KOPT-K1 (cell line): ENCODE data around the gene MAGI2.

Source experiments
- H3K27ac ChIP-seq: fragments of 200-600 bp; sonication (generic); 2 replicates; pipeline ENCODE4 v1.5.1; 2016; ENCODE audit warnings: antibody characterized with exemption, mild to moderate bottlenecking, low read depth, low read length; ENCODE audit not compliant: poor library complexity, severe bottlenecking
- H3K36me3 ChIP-seq: fragments of 200-600 bp; sonication (generic); 2 replicates; pipeline ENCODE4 v1.5.1; 2017; ENCODE audit warnings: antibody characterized with exemption, mild to moderate bottlenecking, low read length, moderate library complexity; ENCODE audit not compliant: insufficient read depth
- H3K9me3 ChIP-seq: fragments of 200-600 bp; sonication (generic); 2 replicates; pipeline ENCODE4 v1.5.1; 2017; ENCODE audit warnings: antibody characterized with exemption, low read length, mild to moderate bottlenecking; ENCODE audit not compliant: insufficient read depth, poor library complexity, severe bottlenecking

The MAGI2 gene

GRCh38 chr7:78852951-78853350 is 600.5 kb downstream of the MAGI2 start:
- Histone ChIP-seq H3K36me3 (no peaks in the 10 kb centered on the region), H3K9me3 (no peaks in the 10 kb centered on the region), H3K27ac (no peak overlapping the region)

- Histone ChIP-seq H3K9me3 (no peaks in the 10 kb centered on the region), H3K27ac (no peak overlapping the region)
These were observed 603.2 kb downstream of the MAGI2 start for GRCh38 chr7:78850093-78850740.

GRCh38 chr7:78845155-78845554 is 608.3 kb downstream of the MAGI2 start:
- no peaks in the 10 kb centered on the region for H3K36me3 ChIP-seq
- H3K9me3 ChIP-seq = no peaks in the 10 kb centered on the region
- H3K27ac ChIP-seq = no peak overlapping the region

More at GRCh38 chr7:78850093-78850740, 603.2 kb downstream of the MAGI2 start:
- H3K36me3 ChIP-seq = no peaks in the 10 kb centered on the region

GRCh38 chr7:78842068-78842467 is 611.4 kb downstream of the MAGI2 start:
- Histone ChIP-seq H3K36me3 (no peaks in the 10 kb centered on the region), H3K9me3 (no peaks in the 10 kb centered on the region), H3K27ac (no peak overlapping the region)

- H3K27ac ChIP-seq = no peak overlapping the region
- no peaks in the 10 kb centered on the region for H3K36me3 ChIP-seq
- H3K9me3 ChIP-seq = no peaks in the 10 kb centered on the region
These were observed 617.6 kb downstream of the MAGI2 start for GRCh38 chr7:78835897-78836296.

- no peaks in the 10 kb centered on the region for H3K9me3 ChIP-seq
- H3K27ac ChIP-seq = no peak overlapping the region
- no peaks in the 10 kb centered on the region for H3K36me3 ChIP-seq
These were observed 625.1 kb downstream of the MAGI2 start for GRCh38 chr7:78828317-78828716.

GRCh38 chr7:78803501-78804127 is 649.9 kb downstream of the MAGI2 start:
- Histone ChIP-seq H3K27ac (no peak overlapping the region), H3K36me3 (no peaks in the 10 kb centered on the region), H3K9me3 (no peaks in the 10 kb centered on the region)

- Histone ChIP-seq H3K27ac (no peak overlapping the region), H3K9me3 (no peaks in the 10 kb centered on the region), H3K36me3 (no peaks in the 10 kb centered on the region)
These were observed 659.4 kb downstream of the MAGI2 start for GRCh38 chr7:78794101-78794500.

GRCh38 chr7:78792624-78793023 is 660.8 kb downstream of the MAGI2 start:
- H3K9me3 ChIP-seq = no peaks in the 10 kb centered on the region
- H3K36me3 ChIP-seq = no peaks in the 10 kb centered on the region
- H3K27ac ChIP-seq = no peak overlapping the region

- H3K27ac ChIP-seq = no peak overlapping the region
- no peaks in the 10 kb centered on the region for H3K9me3 ChIP-seq
- no peaks in the 10 kb centered on the region for H3K36me3 ChIP-seq
These were observed 661.5 kb downstream of the MAGI2 start for GRCh38 chr7:78792006-78792405.

GRCh38 chr7:78788464-78788863 is 665.0 kb downstream of the MAGI2 start:
- Histone ChIP-seq H3K9me3 (no peaks in the 10 kb centered on the region), H3K27ac (no peak overlapping the region), H3K36me3 (no peaks in the 10 kb centered on the region)

GRCh38 chr7:78787854-78788253 is 665.6 kb downstream of the MAGI2 start:
- no peaks in the 10 kb centered on the region for H3K36me3 ChIP-seq
- H3K9me3 ChIP-seq = no peaks in the 10 kb centered on the region
- no peak overlapping the region for H3K27ac ChIP-seq

GRCh38 chr7:78786055-78786454 is 667.4 kb downstream of the MAGI2 start:
- Histone ChIP-seq H3K36me3 (no peaks in the 10 kb centered on the region), H3K27ac (no peak overlapping the region), H3K9me3 (no peaks in the 10 kb centered on the region)

- Histone ChIP-seq H3K36me3 (no peaks in the 10 kb centered on the region), H3K9me3 (no peaks in the 10 kb centered on the region), H3K27ac (no peak overlapping the region)
These were observed 670.1 kb downstream of the MAGI2 start for GRCh38 chr7:78783179-78783962.

GRCh38 chr7:78780560-78780959 is 672.9 kb downstream of the MAGI2 start:
- no peaks in the 10 kb centered on the region for H3K36me3 ChIP-seq
- no peak overlapping the region for H3K27ac ChIP-seq
- no peaks in the 10 kb centered on the region for H3K9me3 ChIP-seq
